ENCODE measurements around the gene SIRPA. TPM values are rescaled to one million over a fixed set of nuclear protein-coding genes. Genes with fewer than 3 reads are reported as not detected.

Gene SIRPA
- total RNA-seq, 1 experiment from 2014 or later: 6.0 TPM

GRCh38 chr20:1855109-1855508 lies 40.1 kb upstream of the SIRPA start:
- no peak overlapping the region for H3K23ac ChIP-seq (ENCODE audit: insufficient read length, low read depth, low read length)
- H3K56ac ChIP-seq (ENCODE audit: insufficient read length, low read depth, low read length): no peak overlapping the region
- no peak overlapping the region for H3K9ac ChIP-seq (ENCODE audit: extremely low read depth, insufficient read length, low read length)
- H3K36me3 Mint-ChIP-seq (ENCODE audit: insufficient read depth in 1 of 3, low read depth in 3 of 3): no peaks in the 10 kb centered on the region
- no peak overlapping the region for H2BK20ac ChIP-seq (ENCODE audit: low read depth, low read length, poor library complexity, severe bottlenecking)
- no peak overlapping the region for H2BK15ac ChIP-seq (ENCODE audit: low read depth, low read length)
- no peak for TF ChIP-seq CTCF (conservative IDR thresholded peaks at IDR 0.05)
- no peak overlapping the region for H2BK120ac ChIP-seq (ENCODE audit: low read depth, low read length, poor library complexity, severe bottlenecking)
- peaks cover 6% of the 10 kb centered on the region for H3K4me1 ChIP-seq (ENCODE audit: insufficient read depth, low read length)
- no peaks in the 10 kb centered on the region; the same call in 1 of the 2 replicates for H3K27me3 Mint-ChIP-seq (ENCODE audit: low read depth)
- H3K18ac ChIP-seq (ENCODE audit: insufficient read length, low read depth, low read length): no peak overlapping the region
- no peak overlapping the region for H3K4ac ChIP-seq (ENCODE audit: low read depth, low read length)
- H4K91ac ChIP-seq (ENCODE audit: insufficient read length, low read depth, low read length): no peak overlapping the region
- H3K9me3 Mint-ChIP-seq: no peaks in the 10 kb centered on the region
- H3K4me1 Mint-ChIP-seq: peaks cover 20 to 40% of the 10 kb centered on the region in 2 experiments
- H3K27me3 ChIP-seq (ENCODE audit: insufficient read depth, low read length): no peaks in the 10 kb centered on the region
- no peaks in the 10 kb centered on the region for H3K23me2 ChIP-seq (ENCODE audit: insufficient read length, low read depth, low read length, poor library complexity, severe bottlenecking)
- WGBS (ENCODE audit: extremely low coverage, insufficient read length, low lambda C conversion rate): no CpG with 5 or more reads among the region's 6 CpGs
- H3T11ph ChIP-seq (ENCODE audit: low read length): no peak overlapping the region
- H3K14ac ChIP-seq (ENCODE audit: insufficient read depth, low read length): no peak overlapping the region
- H4K8ac ChIP-seq (replicated peaks; ENCODE audit: insufficient read length, low read depth, low read length): no peak overlapping the region
- no peak for DNase-seq
- H3K79me1 ChIP-seq (ENCODE audit: insufficient read depth, low read depth, low read length, poor library complexity, severe bottlenecking): no peaks in the 10 kb centered on the region
- H3K27ac Mint-ChIP-seq: no peak overlapping the region
- no peak overlapping the region for H4K5ac ChIP-seq (ENCODE audit: insufficient read length, low read depth, low read length)
- no peak overlapping the region for H2AK5ac ChIP-seq (ENCODE audit: insufficient read length, low read length)
- no peak overlapping the region for H2BK5ac ChIP-seq (ENCODE audit: insufficient read length, low read length)
- no peak overlapping the region for H3K4me3 Mint-ChIP-seq
- H3K9me3 ChIP-seq (ENCODE audit: control insufficient read depth, low read depth, low read length): no peaks in the 10 kb centered on the region
- H3K79me2 ChIP-seq (ENCODE audit: insufficient read depth, low read length): no peaks in the 10 kb centered on the region
- H4K20me1 ChIP-seq (ENCODE audit: control insufficient read depth, insufficient read depth, insufficient read length): no peaks in the 10 kb centered on the region
- no peak overlapping the region for H3K27ac ChIP-seq (ENCODE audit: insufficient read length, low read depth, low read length)
- no peak overlapping the region for H3K4me2 ChIP-seq (ENCODE audit: insufficient read depth, insufficient read length, low read length)
- no peak overlapping the region for H2BK12ac ChIP-seq (ENCODE audit: insufficient read length, low read depth, low read length)
- H2AFZ ChIP-seq (ENCODE audit: low read length): no peak overlapping the region

Measured in H9 (cell line).